CD14-positive monocyte (primary cell): ENCODE data around the gene FBN2. TPM values are rescaled to one million over a fixed set of nuclear protein-coding genes. Genes with fewer than 3 reads are reported as not detected.
"Not testable (repeated sequence)": the region's sequence is repeated elsewhere in the genome, so short reads cannot be mapped to it uniquely, and the experiment has no call there.

Source experiments
- DNase-seq, 3 donors: peaks; one replicate each; pipeline ENCODE4 v3.0.0-alpha.2; 2011 to 2022
- H2AFZ ChIP-seq: 2 replicates; pipeline ENCODE4 v1.6.0; 2012; ENCODE audit warnings: mild to moderate bottlenecking, low read depth, low read length, inconsistent platforms; ENCODE audit not compliant: insufficient read depth, poor library complexity, severe bottlenecking
- H3K27ac ChIP-seq, 2 donors: 1 replicate in 1 of 2; 2 replicates in 1 of 2; pipeline ENCODE4 v1.5.1; 2012 to 2013; ENCODE audit warnings: low read length in 2 of 2, control low read depth in 1 of 2, inconsistent platforms in 1 of 2, low read depth in 1 of 2, mild to moderate bottlenecking in 1 of 2
- H3K27me3 ChIP-seq, 2 donors: one replicate each; pipeline versions ENCODE4 v1.6.0 to v1.6.1; 2011 to 2013; ENCODE audit warnings: low read length in 2 of 2; ENCODE audit not compliant: control insufficient read depth in 2 of 2, insufficient read depth in 2 of 2
- H3K36me3 ChIP-seq, 2 donors: replicated peaks in 1 of 2; 1 replicate in 1 of 2; 2 replicates in 1 of 2; pipeline versions ENCODE4 v1.5.1 to v1.6.1; 2012 to 2013; ENCODE audit warnings: low read length in 2 of 2, control low read depth in 1 of 2, inconsistent platforms in 1 of 2, mild to moderate bottlenecking in 1 of 2; ENCODE audit not compliant: insufficient read depth in 2 of 2, control insufficient read depth in 1 of 2
- H3K4me1 ChIP-seq, 2 donors: 1 replicate in 1 of 2; 2 replicates in 1 of 2; pipeline versions ENCODE4 v1.5.1 to v1.6.1; 2012 to 2013; ENCODE audit warnings: low read length in 2 of 2, control low read depth in 1 of 2, inconsistent platforms in 1 of 2, mild to moderate bottlenecking in 1 of 2, moderate library complexity in 1 of 2; ENCODE audit not compliant: insufficient read depth in 2 of 2, control insufficient read depth in 1 of 2
- H3K4me2 ChIP-seq: replicated peaks from 2 replicates; pipeline ENCODE3; 2012; ENCODE audit warnings: low read length, moderate library complexity, mild to moderate bottlenecking; ENCODE audit not compliant: poor library complexity, severe bottlenecking; ENCODE audit errors: extremely low read depth
- H3K4me3 ChIP-seq, 3 experiments: fragments of 200-600 bp in 1 of 3; sonication (generic) in 1 of 3; replicated peaks in 1 of 3; 1 replicate in 2 of 3; 2 replicates in 1 of 3; pipeline ENCODE4 v1.5.1; 2011 to 2013; ENCODE audit warnings: low read length in 3 of 3, mild to moderate bottlenecking in 3 of 3, control low read depth in 2 of 3, low read depth in 2 of 3, inconsistent platforms in 1 of 3, moderate library complexity in 1 of 3
- H3K79me2 ChIP-seq: 2 replicates; pipeline ENCODE4 v1.6.0; 2012; ENCODE audit warnings: mild to moderate bottlenecking, control low read depth, inconsistent platforms, low read length, moderate library complexity; ENCODE audit not compliant: insufficient read depth
- H3K9ac ChIP-seq: 2 replicates; pipeline ENCODE4 v1.6.0; 2017; ENCODE audit warnings: low read length, mild to moderate bottlenecking; ENCODE audit not compliant: insufficient read depth, poor library complexity, severe bottlenecking
- H3K9me3 ChIP-seq, 2 donors: replicated peaks in 1 of 2; 1 replicate in 1 of 2; 2 replicates in 1 of 2; pipeline versions ENCODE4 v1.5.1 to v1.6.1; 2012 to 2013; ENCODE audit warnings: low read length in 2 of 2, control low read depth in 1 of 2; ENCODE audit not compliant: control insufficient read depth in 1 of 2, insufficient read depth in 1 of 2
- H4K20me1 ChIP-seq: 2 replicates; pipeline ENCODE4 v1.6.0; 2012; ENCODE audit warnings: mild to moderate bottlenecking, low read length, control low read depth, moderate library complexity; ENCODE audit not compliant: insufficient read depth
- H3K27ac Mint-ChIP-seq, 7 donors: one replicate each; pipeline ENCODE4 v1.8.0; 2020; ENCODE audit warnings: mild to moderate bottlenecking in 7 of 7, mixed read lengths in 7 of 7, moderate library complexity in 6 of 7, inconsistent platforms in 2 of 7
- H3K27me3 Mint-ChIP-seq, 3 donors: one replicate each; pipeline ENCODE4 v1.8.0; 2021 to 2022; ENCODE audit warnings: low read depth in 3 of 3, mild to moderate bottlenecking in 3 of 3, mixed read lengths in 3 of 3, moderate library complexity in 3 of 3, inconsistent platforms in 1 of 3
- H3K36me3 Mint-ChIP-seq, 2 donors: one replicate each; pipeline ENCODE4 v1.8.0; 2020; ENCODE audit warnings: mixed read lengths in 2 of 2, inconsistent platforms in 1 of 2, mild to moderate bottlenecking in 1 of 2
- H3K4me1 Mint-ChIP-seq: one replicate; pipeline ENCODE4 v1.8.0; 2020; ENCODE audit warnings: mild to moderate bottlenecking, mixed read lengths
- H3K4me3 Mint-ChIP-seq, 2 donors: one replicate each; pipeline ENCODE4 v1.8.0; 2020; ENCODE audit warnings: mild to moderate bottlenecking in 2 of 2, mixed read lengths in 2 of 2, moderate library complexity in 1 of 2
- H3K9me3 Mint-ChIP-seq, 7 donors: one replicate each; pipeline ENCODE4 v1.8.0; 2020 to 2022; ENCODE audit warnings: mixed read lengths in 7 of 7, mild to moderate bottlenecking in 6 of 7, moderate library complexity in 6 of 7, inconsistent platforms in 2 of 7
- CTCF ChIP-seq: fragments of 200-600 bp; IDR thresholded peaks from one replicate; pipeline ENCODE4 v1.8.0; 2022; ENCODE audit warnings: antibody characterized with exemption, mild to moderate bottlenecking
- whole genome bisulfite sequencing: methylation state at CpG from one replicate; pipeline ENCODE4 v1.1.5; 2013; ENCODE audit warnings: missing lambda C conversion rate; ENCODE audit not compliant: insufficient coverage; 5-methylcytosine and 5-hydroxymethylcytosine counted together
- intact Hi-C, 2 donors: fragments of 100-400 bp; cut with micrococcal nuclease; formaldehyde crosslinking; loops; one replicate each; pipeline versions ENCODE4 v1.15.0 to v1.15.1; 2023
- polyA plus RNA-seq, 3 donors: library from polyadenylated mRNA; depleted of rRNA in 1 of 3; unstranded in 2 of 3; stranded (reverse) in 1 of 3; fragments of 300-500 nt in 2 of 3; fragments of >200 nt in 1 of 3; fragmentation: Illumina TruSeq in 2 of 3; gene quantifications; 1 replicate in 2 of 3; 2 replicates in 1 of 3; pipeline ENCODE4 v1.2.3, GENCODE V29; 2012 to 2021

Gene FBN2
- polyA plus RNA-seq, 3 donors, result 0.85 to 19.3 (median 4.2) TPM

- H3K4me1 Mint-ChIP-seq, result no peaks in the 10 kb centered on the region
- H3K4me2 ChIP-seq, result no peak overlapping the region
- H3K4me3 ChIP-seq, result no peak overlapping the region
- H3K27me3 Mint-ChIP-seq, result no peaks in the 10 kb centered on the region
- DNase-seq, result no peak
- H3K27ac ChIP-seq, result no peak overlapping the region
- intact Hi-C loops, result no loop called here
- H3K9me3 Mint-ChIP-seq, result peaks cover 0 to 5% (median 0%) of the 10 kb centered on the region in 7 donors
- no peaks in the 10 kb centered on the region for H3K79me2 ChIP-seq
- no peak overlapping the region for H3K27ac Mint-ChIP-seq
- no peaks in the 10 kb centered on the region for H4K20me1 ChIP-seq
- H3K9ac ChIP-seq, result no peak overlapping the region
- H3K4me1 ChIP-seq, result no peaks in the 10 kb centered on the region
- H3K9me3 ChIP-seq, result no peaks in the 10 kb centered on the region
- no CpG with 5 or more reads among the region's 2 CpGs for WGBS
- H3K4me3 Mint-ChIP-seq, result no peak overlapping the region
- TF ChIP-seq CTCF, result no peak
- no peaks in the 10 kb centered on the region for H3K27me3 ChIP-seq
- H3K36me3 Mint-ChIP-seq, result peaks cover 38 to 50% of the 10 kb centered on the region in 2 donors
- H3K36me3 ChIP-seq, result peaks cover 13 to 82% of the 10 kb centered on the region in 2 donors
- no peak overlapping the region for H2AFZ ChIP-seq
Measured at GRCh38 chr5:128512894-128513293, 25.2 kb downstream of the FBN2 start.

- no peak overlapping the region for H2AFZ ChIP-seq
- no peak for DNase-seq
- H3K27me3 ChIP-seq, result no peaks in the 10 kb centered on the region
- peaks cover 15 to 17% of the 10 kb centered on the region in 2 donors for H3K9me3 ChIP-seq
- no peaks in the 10 kb centered on the region for H3K79me2 ChIP-seq
- H3K4me3 Mint-ChIP-seq, result no peak overlapping the region
- no peaks in the 10 kb centered on the region for H4K20me1 ChIP-seq
- WGBS, result no CpG with 5 or more reads among the region's 2 CpGs
- H3K36me3 Mint-ChIP-seq, result peaks cover 33 to 42% of the 10 kb centered on the region in 2 donors
- H3K9ac ChIP-seq, result no peak overlapping the region
- no peak overlapping the region for H3K4me3 ChIP-seq
- H3K27ac Mint-ChIP-seq, result no peak overlapping the region
- no peak overlapping the region for H3K27ac ChIP-seq
- peaks cover 6 to 21% (median 13%) of the 10 kb centered on the region in 7 donors for H3K9me3 Mint-ChIP-seq
- peaks cover 0 to 2% (median 1%) of the 10 kb centered on the region in 3 donors for H3K27me3 Mint-ChIP-seq
- H3K4me1 Mint-ChIP-seq, result no peaks in the 10 kb centered on the region
- no peaks in the 10 kb centered on the region for H3K4me1 ChIP-seq
- intact Hi-C loops, result no loop called here
- H3K36me3 ChIP-seq, result peaks cover 0 to 56% of the 10 kb centered on the region in 2 donors
- TF ChIP-seq CTCF, result no peak
- no peak overlapping the region for H3K4me2 ChIP-seq
Measured at GRCh38 chr5:128506643-128507042, 31.4 kb downstream of the FBN2 start.

GRCh38 chr5:128503727-128504126 is 34.3 kb downstream of the FBN2 start:
- Histone ChIP-seq H3K9me3 (peaks cover 15 to 17% of the 10 kb centered on the region in 2 donors), H3K36me3 (peaks cover 0 to 44% of the 10 kb centered on the region in 2 donors)
- H3K27me3 ChIP-seq, H2AFZ ChIP-seq, H3K27ac ChIP-seq, H3K79me2 ChIP-seq, H3K4me2 ChIP-seq, H3K27me3 Mint-ChIP-seq, H3K4me3 Mint-ChIP-seq, H3K4me1 Mint-ChIP-seq, H3K4me1 ChIP-seq, H4K20me1 ChIP-seq, H3K9ac ChIP-seq, intact Hi-C loops, DNase-seq, H3K4me3 ChIP-seq: not testable (repeated sequence)
- H3K27ac Mint-ChIP-seq, result peak overlapping the region in 1 of 7 donors; percentile 33
- peaks cover 24 to 34% of the 10 kb centered on the region in 2 donors for H3K36me3 Mint-ChIP-seq
- H3K9me3 Mint-ChIP-seq, result peaks cover 6 to 19% (median 13%) of the 10 kb centered on the region in 7 donors
- WGBS, result no CpG with 5 or more reads among the region's 1 CpG
